Fibroblast of lung (primary cell): ENCODE data around the gene UBE2Q2. TPM values are rescaled to one million over a fixed set of nuclear protein-coding genes. Genes with fewer than 3 reads are reported as not detected.

Source experiments
- DNase-seq, 2 donors: peaks; one replicate each; pipeline versions ENCODE4 v3.0.0 to v3.0.0-alpha.2; 2010; ENCODE audit warnings: low read depth in 2 of 2
- H2AFZ ChIP-seq: 2 replicates; pipeline ENCODE4 v1.5.1; 2012; ENCODE audit warnings: low read length, control low read depth, inconsistent platforms
- H3K27ac ChIP-seq: 2 replicates; pipeline ENCODE4 v1.5.1; 2011; ENCODE audit warnings: low read length, control low read depth; ENCODE audit not compliant: insufficient read depth
- H3K27me3 ChIP-seq: 2 replicates; pipeline ENCODE4 v1.5.1; 2011; ENCODE audit warnings: mild to moderate bottlenecking, low read length; ENCODE audit not compliant: control insufficient read depth, insufficient read depth
- H3K36me3 ChIP-seq: 2 replicates; pipeline ENCODE4 v1.5.1; 2011; ENCODE audit warnings: low read length; ENCODE audit not compliant: control insufficient read depth, insufficient read depth
- H3K4me1 ChIP-seq: 2 replicates; pipeline ENCODE4 v1.5.1; 2011; ENCODE audit warnings: low read length; ENCODE audit not compliant: control insufficient read depth, insufficient read depth; ENCODE audit errors: extremely low read depth
- H3K4me2 ChIP-seq: 2 replicates; pipeline ENCODE4 v1.5.1; 2011; ENCODE audit warnings: low read length, control low read depth; ENCODE audit not compliant: insufficient read depth; ENCODE audit errors: extremely low read depth
- H3K4me3 ChIP-seq, 4 experiments: fragments of 200-600 bp in 1 of 4; sonication (generic) in 1 of 4; replicated peaks in 1 of 4; 2 replicates each; pipeline ENCODE4 v1.5.1; 2011 to 2016; ENCODE audit warnings: low read length in 4 of 4, low read depth in 3 of 4, mild to moderate bottlenecking in 3 of 4, control low read depth in 2 of 4, inconsistent platforms in 1 of 4, mixed read lengths in 1 of 4; ENCODE audit not compliant: insufficient read depth in 1 of 4; ENCODE audit errors: control extremely low read depth in 1 of 4
- H3K79me2 ChIP-seq: 2 replicates; pipeline ENCODE4 v1.5.1; 2012; ENCODE audit warnings: mild to moderate bottlenecking, low read length, inconsistent platforms; ENCODE audit not compliant: control insufficient read depth, insufficient read depth
- H3K9ac ChIP-seq: 2 replicates; pipeline ENCODE4 v1.5.1; 2011; ENCODE audit warnings: mild to moderate bottlenecking, low read length, control low read depth; ENCODE audit not compliant: insufficient read depth
- H3K9me3 ChIP-seq: 2 replicates; pipeline ENCODE4 v1.5.1; 2012; ENCODE audit warnings: low read depth, low read length; ENCODE audit not compliant: control insufficient read depth, insufficient read depth
- H4K20me1 ChIP-seq: 2 replicates; pipeline ENCODE4 v1.5.1; 2011; ENCODE audit warnings: low read length; ENCODE audit not compliant: control insufficient read depth, insufficient read depth; ENCODE audit errors: extremely low read depth
- CTCF ChIP-seq, 2 donors: IDR thresholded peaks in 1 of 2; conservative IDR thresholded peaks in 1 of 2; 1 replicate in 1 of 2; 2 replicates in 1 of 2; pipeline ENCODE4 v1.5.1; 2011 to 2012; ENCODE audit warnings: low read length in 2 of 2, control low read depth in 1 of 2, inconsistent platforms in 1 of 2, low read depth in 1 of 2, mild to moderate bottlenecking in 1 of 2
- EZH2 ChIP-seq: IDR thresholded peaks from 2 replicates; pipeline ENCODE4 v1.5.1; 2012; ENCODE audit warnings: low read length, control low read depth, mild to moderate bottlenecking; ENCODE audit errors: missing control alignments
- polyA plus RNA-seq, 2 donors: library from polyadenylated mRNA; depleted of rRNA in 1 of 2; stranded (reverse) in 1 of 2; unstranded in 1 of 2; fragments of >200 nt; gene quantifications; 2 replicates each; pipeline ENCODE4 v1.2.1, GENCODE V29; 2011 to 2012; ENCODE audit warnings: missing spikeins in 1 of 2
- total RNA-seq: library from RNA; depleted of rRNA; stranded (reverse); fragments of >200 nt; gene quantifications from 2 replicates; pipeline ENCODE4 v1.2.1, GENCODE V29; 2014

The UBE2Q2 gene
- total and polyA plus RNA-seq, 2 donors (not counting 1 experiment from before 2014, with no cell fraction given), result 55.7 to 62.6 TPM

GRCh38 chr15:75866916-75867315 lies 23.7 kb downstream of the UBE2Q2 start:
- no peaks in the 10 kb centered on the region for H4K20me1 ChIP-seq

GRCh38 chr15:75867449-75867848 lies 24.2 kb downstream of the UBE2Q2 start:
- Histone ChIP-seq H3K4me1 (no peaks in the 10 kb centered on the region), H3K9ac (no peak overlapping the region), H3K36me3 (no peaks in the 10 kb centered on the region)

More at GRCh38 chr15:75866916-75867315, 23.7 kb downstream of the UBE2Q2 start:
- Histone ChIP-seq H3K4me3 (no peak overlapping the region), H3K27me3 (no peaks in the 10 kb centered on the region), H3K36me3 (no peaks in the 10 kb centered on the region), H2AFZ (no peak overlapping the region), H3K4me1 (no peaks in the 10 kb centered on the region), H3K9me3 (no peaks in the 10 kb centered on the region), H3K9ac (no peak overlapping the region), H3K4me2 (no peak overlapping the region), H3K79me2 (peaks cover 4% of the 10 kb centered on the region), H3K27ac (no peak overlapping the region)
- no peak for DNase-seq
- TF ChIP-seq CTCF (conservative IDR thresholded peaks at IDR 0.05 in 1 of 2, IDR thresholded peaks at IDR 0.05 in 1 of 2; ENCODE audit: low read depth in 1 of 2, low read length in 2 of 2), result no peak
- no peak for TF ChIP-seq EZH2

GRCh38 chr15:75868019-75868418 lies 24.8 kb downstream of the UBE2Q2 start:
- Histone ChIP-seq H3K27me3 (no peaks in the 10 kb centered on the region), H4K20me1 (no peaks in the 10 kb centered on the region), H3K4me1 (no peaks in the 10 kb centered on the region), H3K4me3 (no peak overlapping the region), H2AFZ (no peak overlapping the region), H3K9me3 (no peaks in the 10 kb centered on the region), H3K79me2 (peaks cover 3% of the 10 kb centered on the region), H3K9ac (no peak overlapping the region), H3K4me2 (no peak overlapping the region), H3K36me3 (no peaks in the 10 kb centered on the region), H3K27ac (no peak overlapping the region)
- no peak for DNase-seq
- no peak for TF ChIP-seq EZH2
- no peak for TF ChIP-seq CTCF (conservative IDR thresholded peaks at IDR 0.05 in 1 of 2, IDR thresholded peaks at IDR 0.05 in 1 of 2; ENCODE audit: low read depth in 1 of 2, low read length in 2 of 2)

More at GRCh38 chr15:75867449-75867848, 24.2 kb downstream of the UBE2Q2 start:
- H3K27me3 ChIP-seq, result no peaks in the 10 kb centered on the region
- no peak overlapping the region for H3K4me3 ChIP-seq
- TF ChIP-seq CTCF (conservative IDR thresholded peaks at IDR 0.05 in 1 of 2, IDR thresholded peaks at IDR 0.05 in 1 of 2; ENCODE audit: low read depth in 1 of 2, low read length in 2 of 2) (no peak), EZH2 (no peak)
- H4K20me1 ChIP-seq, result no peaks in the 10 kb centered on the region
- no peak overlapping the region for H3K27ac ChIP-seq
- H3K9me3 ChIP-seq, result no peaks in the 10 kb centered on the region
- no peak overlapping the region for H2AFZ ChIP-seq
- no peak overlapping the region for H3K4me2 ChIP-seq
- peaks cover 4% of the 10 kb centered on the region for H3K79me2 ChIP-seq
- DNase-seq, result no peak
